Measurements from ENCODE around the gene MAGOH.

DNA sequence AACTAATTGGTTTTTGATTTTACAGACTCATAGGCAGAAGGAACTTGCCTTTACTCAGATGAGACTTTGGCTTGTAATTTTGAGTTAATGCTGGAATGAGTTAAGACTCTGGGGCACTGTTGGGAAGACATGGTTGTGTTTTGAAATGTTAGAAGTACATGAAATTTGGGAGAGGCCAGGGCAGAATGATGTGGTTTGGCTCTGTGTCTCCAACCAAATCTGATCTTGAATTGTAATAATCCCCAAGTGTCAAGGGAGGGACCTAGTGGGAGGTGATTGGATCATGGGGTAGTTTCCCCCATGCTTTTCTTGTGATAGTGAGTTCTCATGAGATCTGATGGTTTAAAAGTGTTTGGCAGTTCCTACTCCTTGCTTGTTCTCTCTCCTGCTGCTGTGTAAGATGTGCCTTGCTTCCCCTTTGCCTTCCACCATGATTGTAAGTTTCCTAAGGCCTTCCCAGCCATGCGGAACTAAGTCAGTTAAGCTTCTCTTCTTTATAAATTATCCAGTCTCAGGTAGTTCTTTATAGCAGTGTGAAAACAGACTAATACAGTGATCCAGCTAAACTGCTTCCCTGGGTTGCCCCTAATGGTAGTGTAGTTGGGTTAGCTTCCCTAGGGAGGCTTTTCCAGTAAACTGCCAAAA is 31.5 kb downstream of the MAGOH start:
- TF ChIP-seq MXI1 (IDR thresholded peaks at IDR 0.05; ENCODE audit: borderline replicate concordance, low read depth, low read length) (no peak), ZEB1 (IDR thresholded peaks at IDR 0.05; ENCODE audit: insufficient replicate concordance, low read depth) (no peak), HOXD1 (CRISPR knock-in tag; IDR thresholded peaks at IDR 0.05) (no peak), FOXP1 (IDR thresholded peaks at IDR 0.05) (no peak), FOXP1 (CRISPR knock-in tag; IDR thresholded peaks at IDR 0.05) (no peak)
- TF ChIP-seq, protein P1, sequence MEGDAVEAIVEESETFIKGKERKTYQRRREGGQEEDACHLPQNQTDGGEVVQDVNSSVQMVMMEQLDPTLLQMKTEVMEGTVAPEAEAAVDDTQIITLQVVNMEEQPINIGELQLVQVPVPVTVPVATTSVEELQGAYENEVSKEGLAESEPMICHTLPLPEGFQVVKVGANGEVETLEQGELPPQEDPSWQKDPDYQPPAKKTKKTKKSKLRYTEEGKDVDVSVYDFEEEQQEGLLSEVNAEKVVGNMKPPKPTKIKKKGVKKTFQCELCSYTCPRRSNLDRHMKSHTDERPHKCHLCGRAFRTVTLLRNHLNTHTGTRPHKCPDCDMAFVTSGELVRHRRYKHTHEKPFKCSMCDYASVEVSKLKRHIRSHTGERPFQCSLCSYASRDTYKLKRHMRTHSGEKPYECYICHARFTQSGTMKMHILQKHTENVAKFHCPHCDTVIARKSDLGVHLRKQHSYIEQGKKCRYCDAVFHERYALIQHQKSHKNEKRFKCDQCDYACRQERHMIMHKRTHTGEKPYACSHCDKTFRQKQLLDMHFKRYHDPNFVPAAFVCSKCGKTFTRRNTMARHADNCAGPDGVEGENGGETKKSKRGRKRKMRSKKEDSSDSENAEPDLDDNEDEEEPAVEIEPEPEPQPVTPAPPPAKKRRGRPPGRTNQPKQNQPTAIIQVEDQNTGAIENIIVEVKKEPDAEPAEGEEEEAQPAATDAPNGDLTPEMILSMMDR (CRISPR knock-in tag; IDR thresholded peaks at IDR 0.05): no peak
- TF ChIP-seq, protein P2, sequence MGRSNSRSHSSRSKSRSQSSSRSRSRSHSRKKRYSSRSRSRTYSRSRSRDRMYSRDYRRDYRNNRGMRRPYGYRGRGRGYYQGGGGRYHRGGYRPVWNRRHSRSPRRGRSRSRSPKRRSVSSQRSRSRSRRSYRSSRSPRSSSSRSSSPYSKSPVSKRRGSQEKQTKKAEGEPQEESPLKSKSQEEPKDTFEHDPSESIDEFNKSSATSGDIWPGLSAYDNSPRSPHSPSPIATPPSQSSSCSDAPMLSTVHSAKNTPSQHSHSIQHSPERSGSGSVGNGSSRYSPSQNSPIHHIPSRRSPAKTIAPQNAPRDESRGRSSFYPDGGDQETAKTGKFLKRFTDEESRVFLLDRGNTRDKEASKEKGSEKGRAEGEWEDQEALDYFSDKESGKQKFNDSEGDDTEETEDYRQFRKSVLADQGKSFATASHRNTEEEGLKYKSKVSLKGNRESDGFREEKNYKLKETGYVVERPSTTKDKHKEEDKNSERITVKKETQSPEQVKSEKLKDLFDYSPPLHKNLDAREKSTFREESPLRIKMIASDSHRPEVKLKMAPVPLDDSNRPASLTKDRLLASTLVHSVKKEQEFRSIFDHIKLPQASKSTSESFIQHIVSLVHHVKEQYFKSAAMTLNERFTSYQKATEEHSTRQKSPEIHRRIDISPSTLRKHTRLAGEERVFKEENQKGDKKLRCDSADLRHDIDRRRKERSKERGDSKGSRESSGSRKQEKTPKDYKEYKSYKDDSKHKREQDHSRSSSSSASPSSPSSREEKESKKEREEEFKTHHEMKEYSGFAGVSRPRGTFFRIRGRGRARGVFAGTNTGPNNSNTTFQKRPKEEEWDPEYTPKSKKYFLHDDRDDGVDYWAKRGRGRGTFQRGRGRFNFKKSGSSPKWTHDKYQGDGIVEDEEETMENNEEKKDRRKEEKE (IDR thresholded peaks at IDR 0.05): no peak
- TF ChIP-seq, protein P3, sequence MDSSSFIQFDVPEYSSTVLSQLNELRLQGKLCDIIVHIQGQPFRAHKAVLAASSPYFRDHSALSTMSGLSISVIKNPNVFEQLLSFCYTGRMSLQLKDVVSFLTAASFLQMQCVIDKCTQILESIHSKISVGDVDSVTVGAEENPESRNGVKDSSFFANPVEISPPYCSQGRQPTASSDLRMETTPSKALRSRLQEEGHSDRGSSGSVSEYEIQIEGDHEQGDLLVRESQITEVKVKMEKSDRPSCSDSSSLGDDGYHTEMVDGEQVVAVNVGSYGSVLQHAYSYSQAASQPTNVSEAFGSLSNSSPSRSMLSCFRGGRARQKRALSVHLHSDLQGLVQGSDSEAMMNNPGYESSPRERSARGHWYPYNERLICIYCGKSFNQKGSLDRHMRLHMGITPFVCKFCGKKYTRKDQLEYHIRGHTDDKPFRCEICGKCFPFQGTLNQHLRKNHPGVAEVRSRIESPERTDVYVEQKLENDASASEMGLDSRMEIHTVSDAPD (CRISPR knock-in tag; IDR thresholded peaks at IDR 0.05): no peak

All from HepG2 (cell line).